NCI-H2196 treated with DMSO at 0.1 percent for 48 hours (cell line): Measurements from ENCODE around the gene TMPRSS13.

Experiments
- DNase-seq: peaks from one replicate; lab custom pipeline; 2025; ENCODE audit not compliant: unreplicated experiment; lab: John Stamatoyannopoulos, UW

The TMPRSS13 gene

DNA sequence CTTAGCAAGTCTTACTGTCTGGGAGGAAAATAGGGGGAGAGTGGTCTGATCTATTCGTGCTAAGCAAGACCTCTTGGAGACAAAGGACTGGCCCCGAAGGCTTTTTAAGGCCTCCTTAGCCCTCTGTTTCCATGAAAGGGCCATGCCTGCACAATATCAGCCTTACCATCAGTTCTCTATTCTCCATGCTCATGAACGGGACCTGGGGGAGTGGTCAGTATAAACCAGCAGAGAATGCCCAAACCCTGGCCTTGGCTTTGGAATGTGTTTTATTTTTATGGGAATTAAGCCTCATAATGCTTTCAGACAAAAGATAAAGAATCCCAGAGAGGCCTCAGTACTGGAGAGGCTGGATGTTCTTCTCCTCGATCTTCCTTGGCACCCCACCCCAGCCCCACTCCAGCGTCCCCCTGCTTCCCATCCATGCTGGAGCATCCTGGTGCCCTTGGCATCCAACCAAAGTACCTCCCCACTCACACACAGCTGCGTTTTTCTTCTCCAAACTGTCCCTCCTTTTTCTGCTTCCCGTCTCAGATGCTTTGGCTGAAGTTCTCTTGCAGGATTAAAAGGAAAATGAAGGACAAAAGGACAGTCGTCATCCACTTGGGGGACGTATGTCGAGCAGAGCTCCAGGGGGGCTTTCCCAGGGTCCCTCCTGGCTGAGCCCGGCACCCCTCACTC is 71.3 kb downstream of the TMPRSS13 start:
- DNase-seq: no peak

DNA sequence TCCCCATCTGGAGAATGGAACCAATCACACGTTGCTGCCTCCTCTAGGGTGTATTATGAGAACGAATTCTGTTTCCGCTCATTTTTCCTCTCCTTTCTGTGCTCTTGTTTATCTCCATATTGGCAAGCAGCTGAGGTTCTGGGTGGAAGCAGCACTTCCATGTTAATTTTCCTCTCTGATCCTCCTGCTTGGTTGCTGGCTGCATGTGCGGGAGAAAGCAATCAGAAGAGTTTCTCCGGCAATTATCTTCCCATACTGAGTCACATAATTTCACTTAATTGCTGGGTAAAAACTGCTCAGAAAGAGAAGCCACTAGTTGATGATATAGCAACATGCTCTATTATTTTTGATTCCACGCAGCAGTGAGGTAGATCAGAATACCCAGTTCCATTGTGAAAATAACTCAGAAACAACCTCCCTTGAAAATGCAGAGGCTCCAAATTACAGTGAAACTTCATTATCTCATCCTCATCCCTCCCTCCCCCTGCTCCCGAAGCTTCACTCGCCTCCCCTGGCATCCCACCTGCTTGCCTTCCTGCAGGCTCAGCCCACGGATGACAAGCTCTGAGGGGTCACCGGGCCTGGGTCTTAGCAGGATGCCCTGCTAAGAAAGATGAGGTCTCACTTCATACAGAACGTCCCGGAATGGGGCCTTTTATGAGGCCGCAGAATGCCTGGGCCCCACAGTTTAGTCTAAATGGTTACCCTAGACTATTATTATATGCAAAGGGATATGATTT is 73.1 kb downstream of the TMPRSS13 start:
- DNase-seq: no peak

DNA sequence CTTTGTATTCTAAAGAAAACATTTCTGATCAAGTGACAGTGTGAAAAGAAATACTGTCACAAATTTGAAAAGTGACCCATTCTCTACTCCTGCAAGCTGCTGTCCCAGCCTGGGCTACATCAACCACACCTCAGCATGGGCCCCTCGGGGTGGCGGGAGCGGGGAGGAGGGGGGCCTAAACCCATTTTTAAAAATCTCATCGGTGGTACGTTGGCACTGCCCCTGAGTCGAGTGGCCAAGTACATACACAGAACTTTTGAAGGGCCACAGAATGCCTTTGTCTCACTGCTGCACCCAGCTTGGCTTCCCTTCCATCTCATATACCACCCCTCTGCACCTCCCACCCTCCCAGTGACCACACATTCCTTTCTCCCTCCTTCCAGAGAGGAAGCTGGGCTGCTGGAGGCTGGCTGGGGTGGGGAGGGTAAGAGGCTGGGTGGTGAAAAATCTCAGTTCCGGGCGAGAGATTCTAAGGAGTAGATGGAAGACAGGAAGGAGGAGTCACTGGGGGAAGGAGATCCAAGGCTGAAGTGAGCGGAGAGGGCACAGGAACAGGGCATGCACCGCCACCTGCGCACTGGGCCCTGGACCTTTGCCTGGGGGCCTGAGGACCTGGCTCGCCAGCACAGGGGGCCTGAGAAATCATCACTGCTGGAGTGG is 73.9 kb downstream of the TMPRSS13 start:
- DNase-seq: no peak

DNA sequence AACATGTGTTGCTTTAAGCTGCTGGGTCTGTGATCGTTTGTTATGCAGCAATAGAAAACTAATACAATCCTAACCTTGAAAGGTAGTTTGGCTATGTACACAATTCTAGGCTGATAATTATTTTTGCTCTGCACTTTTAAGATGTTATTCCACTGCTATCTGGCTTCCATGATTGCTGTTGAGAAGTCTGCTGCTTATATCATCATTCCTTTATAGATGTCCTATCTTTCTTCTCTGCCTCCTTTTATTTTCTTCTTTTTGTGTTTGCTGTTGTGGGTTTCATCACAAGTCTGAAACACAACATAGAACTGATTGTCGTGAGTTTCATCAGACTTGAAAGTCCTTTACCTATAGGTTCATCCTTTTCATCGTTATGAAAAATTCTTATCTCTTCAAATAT is 76.9 kb downstream of the TMPRSS13 start:
- no peak for DNase-seq

- no peak for DNase-seq
These were observed 77.3 kb downstream of the TMPRSS13 start for GRCh38 chr11:117851852-117852251.

GRCh38 chr11:117851106-117851505 is 78.1 kb downstream of the TMPRSS13 start:
- no peak for DNase-seq
